Gastroesophageal sphincter (tissue), 4 donors: ENCODE data around the gene ARHGAP8. TPM values are rescaled to one million over a fixed set of nuclear protein-coding genes. Genes with fewer than 3 reads are reported as not detected.

Source experiments
- ATAC-seq: fragments of 150-250 bp; one replicate; pipeline ENCODE4 v1.9.1; 2016; ENCODE audit warnings: mild to moderate bottlenecking, moderate library complexity
- H3K27ac ChIP-seq, 4 donors: fragments of 200-600 bp; sonication (generic) in 3 of 4; 1 replicate in 3 of 4; 2 replicates in 1 of 4; pipeline ENCODE4 v1.5.1; 2016 to 2019
- H3K27me3 ChIP-seq: fragments of 200-600 bp; sonication (generic); one replicate; pipeline ENCODE4 v1.5.1; 2019
- H3K36me3 ChIP-seq, 2 donors: fragments of 200-600 bp; sonication (generic); one replicate each; pipeline ENCODE4 v1.5.1; 2019; ENCODE audit warnings: control low read depth in 1 of 2
- H3K4me1 ChIP-seq, 3 donors: fragments of 200-600 bp; sonication (generic); 1 replicate in 2 of 3; 2 replicates in 1 of 3; pipeline ENCODE4 v1.5.1; 2016 to 2019; ENCODE audit warnings: control low read depth in 2 of 3
- H3K4me3 ChIP-seq, 2 donors: fragments of 200-600 bp; sonication (generic); one replicate each; pipeline ENCODE4 v1.5.1; 2019; ENCODE audit warnings: mild to moderate bottlenecking in 1 of 2, moderate library complexity in 1 of 2
- H3K9me3 ChIP-seq, 3 donors: fragments of 200-600 bp; sonication (generic); one replicate each; pipeline ENCODE4 v1.5.1; 2017 to 2019; ENCODE audit warnings: control low read depth in 2 of 3
- EP300 ChIP-seq: sonication (generic); formaldehyde crosslinking; IDR thresholded peaks from one replicate; pipeline ENCODE4 v1.6.1; 2017; ENCODE audit warnings: antibody characterized with exemption, mild to moderate bottlenecking
- POLR2A ChIP-seq, 2 donors: fragments of 450-650 bp; IDR thresholded peaks; one replicate each; pipeline ENCODE4 v1.6.1; 2017; ENCODE audit warnings: antibody characterized with exemption in 2 of 2, mild to moderate bottlenecking in 2 of 2, moderate library complexity in 1 of 2
- POLR2AphosphoS5 ChIP-seq: sonication (generic); formaldehyde crosslinking; IDR thresholded peaks from one replicate; pipeline ENCODE4 v1.6.1; 2017; ENCODE audit warnings: antibody characterized with exemption
- WGBS, 2 donors: methylation state at CpG; one replicate each; pipeline ENCODE4 v1.1.5; 2018; ENCODE audit warnings: low coverage in 1 of 2; 5-methylcytosine and 5-hydroxymethylcytosine counted together
- total RNA-seq, 4 donors: library from RNA; depleted of rRNA; stranded (reverse); fragments of >200 nt; gene quantifications; one replicate each; pipeline ENCODE4 v1.1.0, GENCODE V29; 2016
- TF ChIP-seq, protein P1 (sequence below), 4 experiments: fragments of 200-600 bp in 2 of 4; fragments of 450-650 bp in 2 of 4; sonication (generic) in 1 of 4; IDR thresholded peaks; one replicate each; pipeline ENCODE4 v1.5.1; 2017 to 2019; ENCODE audit warnings: antibody characterized with exemption in 4 of 4, mild to moderate bottlenecking in 2 of 4, moderate library complexity in 2 of 4

The ARHGAP8 gene
- total RNA-seq, 4 donors from 2014 or later: 0.31 to 1.6 TPM; not detected in 2

DNA sequence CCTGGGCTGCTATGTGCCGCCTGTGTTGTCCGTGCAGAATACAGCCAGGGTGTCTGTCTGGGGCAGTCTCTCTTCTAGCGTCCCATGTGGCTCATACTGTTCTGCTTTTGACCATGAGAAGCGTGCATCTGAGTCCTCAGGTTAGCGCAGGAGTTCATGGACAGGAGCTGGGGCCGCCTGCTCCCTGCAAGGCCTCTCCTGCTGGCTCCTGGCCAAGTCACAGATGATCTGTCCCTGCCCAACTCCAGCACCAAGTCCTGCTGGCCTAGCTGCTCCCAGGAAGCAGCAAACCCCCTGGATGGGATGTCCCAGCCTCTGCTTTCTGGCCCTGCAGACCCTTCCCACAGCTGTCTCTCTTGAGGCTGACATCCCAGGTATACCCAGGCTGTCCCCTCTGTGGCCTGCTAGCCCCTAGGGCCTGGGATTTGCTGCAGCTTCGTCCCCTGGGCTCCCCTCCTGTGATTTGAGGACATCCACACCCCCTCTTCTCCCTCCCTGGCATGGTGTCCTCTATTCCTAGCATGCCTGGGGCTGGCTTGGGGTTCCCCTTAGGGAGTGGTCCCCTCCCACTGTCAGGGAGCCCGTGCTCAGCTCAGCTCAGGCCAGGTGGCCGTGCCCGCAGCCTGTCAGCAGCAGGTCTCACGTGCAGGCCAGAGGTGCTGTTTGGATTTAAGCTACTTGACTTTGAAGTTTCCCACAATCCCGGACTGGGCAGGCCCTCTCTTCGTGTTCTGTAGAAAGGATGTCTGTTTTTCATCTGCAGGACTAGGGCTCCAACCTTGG is 32.6 kb upstream of the ARHGAP8 start:
- no peak for TF ChIP-seq POLR2AphosphoS5
- TF ChIP-seq, protein P1, sequence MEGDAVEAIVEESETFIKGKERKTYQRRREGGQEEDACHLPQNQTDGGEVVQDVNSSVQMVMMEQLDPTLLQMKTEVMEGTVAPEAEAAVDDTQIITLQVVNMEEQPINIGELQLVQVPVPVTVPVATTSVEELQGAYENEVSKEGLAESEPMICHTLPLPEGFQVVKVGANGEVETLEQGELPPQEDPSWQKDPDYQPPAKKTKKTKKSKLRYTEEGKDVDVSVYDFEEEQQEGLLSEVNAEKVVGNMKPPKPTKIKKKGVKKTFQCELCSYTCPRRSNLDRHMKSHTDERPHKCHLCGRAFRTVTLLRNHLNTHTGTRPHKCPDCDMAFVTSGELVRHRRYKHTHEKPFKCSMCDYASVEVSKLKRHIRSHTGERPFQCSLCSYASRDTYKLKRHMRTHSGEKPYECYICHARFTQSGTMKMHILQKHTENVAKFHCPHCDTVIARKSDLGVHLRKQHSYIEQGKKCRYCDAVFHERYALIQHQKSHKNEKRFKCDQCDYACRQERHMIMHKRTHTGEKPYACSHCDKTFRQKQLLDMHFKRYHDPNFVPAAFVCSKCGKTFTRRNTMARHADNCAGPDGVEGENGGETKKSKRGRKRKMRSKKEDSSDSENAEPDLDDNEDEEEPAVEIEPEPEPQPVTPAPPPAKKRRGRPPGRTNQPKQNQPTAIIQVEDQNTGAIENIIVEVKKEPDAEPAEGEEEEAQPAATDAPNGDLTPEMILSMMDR (IDR thresholded peaks at IDR 0.05): no peak
- TF ChIP-seq EP300: no peak
- no peak for ATAC-seq
- Histone ChIP-seq H3K27me3 (no peaks in the 10 kb centered on the region), H3K4me1 (no peaks in the 10 kb centered on the region), H3K27ac (no peak overlapping the region), H3K4me3 (no peak overlapping the region), H3K9me3 (no peaks in the 10 kb centered on the region), H3K36me3 (peaks cover 0 to 2% of the 10 kb centered on the region in 2 donors)
- 20 to 54% methylated on average over 1 to 8 of the region's 13 CpGs for WGBS, 2 donors

DNA sequence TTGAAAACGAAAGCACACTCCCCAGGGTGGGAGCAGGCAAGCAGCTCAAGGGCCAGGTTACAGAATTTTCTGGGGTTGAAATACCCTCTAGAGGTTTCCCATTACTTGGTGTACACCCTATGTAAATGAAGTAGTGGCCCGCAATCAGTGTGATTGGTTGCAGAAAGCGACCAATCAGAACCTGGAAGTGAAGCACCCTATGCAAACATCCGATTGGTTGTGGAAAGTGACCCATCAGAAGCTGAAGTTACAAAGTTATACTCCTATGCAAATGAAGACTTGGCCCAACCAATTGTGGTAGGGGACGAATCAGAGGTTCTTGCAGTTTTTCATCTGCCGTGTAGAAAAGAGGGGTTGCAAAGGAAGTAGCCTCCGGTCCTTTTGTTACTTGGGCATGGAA is 31.2 kb upstream of the ARHGAP8 start:
- no peaks in the 10 kb centered on the region for H3K9me3 ChIP-seq
- H3K27me3 ChIP-seq: no peaks in the 10 kb centered on the region
- no peak overlapping the region for H3K27ac ChIP-seq
- 94% methylated on average over 5 of the region's 7 CpGs; no CpG with 5 or more reads in 1 of the 2 donors for WGBS, 2 donors
- H3K4me1 ChIP-seq: no peaks in the 10 kb centered on the region
- H3K4me3 ChIP-seq: no peak overlapping the region
- H3K36me3 ChIP-seq: peaks cover 0 to 9% of the 10 kb centered on the region in 2 donors
- TF ChIP-seq, protein P1 (IDR thresholded peaks at IDR 0.05): no peak
- TF ChIP-seq POLR2A (IDR thresholded peaks at IDR 0.05): no peak
- ATAC-seq: no peak

DNA sequence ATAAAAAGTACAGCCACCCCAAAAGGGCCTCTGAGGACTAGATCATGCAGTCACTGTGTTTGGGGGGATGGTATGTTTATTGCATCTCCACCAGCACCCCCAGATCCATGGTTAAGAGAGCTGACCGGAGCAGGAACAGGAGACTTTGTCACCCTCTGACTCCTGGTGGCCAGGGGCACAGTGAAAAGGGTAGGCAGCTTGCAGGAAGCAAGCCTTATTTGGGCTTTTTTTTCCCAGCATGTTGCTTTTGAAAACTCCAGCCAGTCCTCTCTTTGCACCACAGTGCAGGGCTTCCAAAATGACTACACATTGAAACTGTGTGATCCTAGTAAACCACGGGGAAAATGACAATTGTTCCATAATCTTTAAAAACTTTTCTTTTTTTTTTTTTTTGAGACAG is 29.8 kb upstream of the ARHGAP8 start:
- no peak for TF ChIP-seq POLR2AphosphoS5
- TF ChIP-seq EP300: no peak
- TF ChIP-seq, protein P1 (IDR thresholded peaks at IDR 0.05): no peak
- no peak for TF ChIP-seq POLR2A (IDR thresholded peaks at IDR 0.05)
- Histone ChIP-seq H3K4me1 (no peaks in the 10 kb centered on the region), H3K27ac (no peak overlapping the region), H3K4me3 (no peak overlapping the region), H3K27me3 (peaks cover 3% of the 10 kb centered on the region), H3K36me3 (peaks cover 0 to 9% of the 10 kb centered on the region in 2 donors), H3K9me3 (no peaks in the 10 kb centered on the region)
- ATAC-seq: no peak
- WGBS, 2 donors: 85 to 100% methylated on average over 1 to 2 of the region's 2 CpGs

DNA sequence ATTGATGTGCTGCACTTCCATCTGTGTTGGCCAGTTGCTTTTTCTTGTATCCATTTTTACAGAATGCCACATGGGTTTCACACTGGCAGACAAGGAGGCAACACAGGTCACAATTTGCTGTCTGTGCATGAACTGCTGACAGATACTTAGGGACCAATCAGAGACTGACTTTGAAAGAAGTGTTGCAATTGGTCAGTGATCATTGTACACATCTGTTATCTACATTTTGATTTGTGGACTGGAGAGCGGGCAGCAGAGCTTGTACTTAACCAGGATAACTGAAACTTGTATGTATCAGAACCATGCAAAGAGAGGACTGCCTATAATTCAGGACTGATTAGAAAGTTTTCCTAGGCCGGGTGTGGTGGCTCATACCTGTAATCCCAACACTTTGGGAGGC is 28.6 kb upstream of the ARHGAP8 start:
- H3K4me3 ChIP-seq: no peak overlapping the region
- no peaks in the 10 kb centered on the region for H3K9me3 ChIP-seq
- TF ChIP-seq EP300: no peak
- TF ChIP-seq POLR2A (IDR thresholded peaks at IDR 0.05): no peak
- no peak for TF ChIP-seq POLR2AphosphoS5
- TF ChIP-seq, protein P1 (IDR thresholded peaks at IDR 0.05): no peak
- peaks cover 0 to 5% (median 0%) of the 10 kb centered on the region in 3 donors for H3K4me1 ChIP-seq
- no peak overlapping the region for H3K27ac ChIP-seq
- no peak for ATAC-seq
- peaks cover 0 to 9% of the 10 kb centered on the region in 2 donors for H3K36me3 ChIP-seq
- H3K27me3 ChIP-seq: peaks cover 3% of the 10 kb centered on the region
- 89 to 93% methylated on average over 2 of the region's 2 CpGs for WGBS, 2 donors

DNA sequence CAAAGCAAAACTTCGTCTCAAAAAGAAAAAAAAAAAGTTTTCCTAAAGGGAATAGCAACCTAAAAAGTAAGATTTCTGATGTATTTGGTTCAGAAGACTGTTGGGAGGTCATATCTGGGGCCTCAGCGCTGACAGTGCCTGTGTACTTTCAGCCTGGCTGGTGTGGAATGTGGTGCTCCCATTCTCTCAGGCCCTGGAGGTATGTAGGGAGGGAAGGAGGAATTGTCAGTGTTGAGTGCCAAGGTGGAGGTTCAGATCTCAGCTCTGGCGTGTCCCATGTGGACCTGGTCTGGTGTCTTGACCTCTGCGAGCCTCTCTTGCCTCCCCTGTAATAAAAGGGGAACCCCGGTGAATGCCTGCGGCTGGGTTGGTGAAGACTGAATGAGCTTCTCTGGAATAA is 28.0 kb upstream of the ARHGAP8 start:
- no peak overlapping the region for H3K27ac ChIP-seq
- no peak for TF ChIP-seq POLR2A (IDR thresholded peaks at IDR 0.05)
- TF ChIP-seq, protein P1 (IDR thresholded peaks at IDR 0.05): no peak
- TF ChIP-seq POLR2AphosphoS5: no peak
- no peak for TF ChIP-seq EP300
- H3K27me3 ChIP-seq: peaks cover 3% of the 10 kb centered on the region
- no peak for ATAC-seq
- H3K9me3 ChIP-seq: no peaks in the 10 kb centered on the region
- H3K36me3 ChIP-seq: peaks cover 0 to 9% of the 10 kb centered on the region in 2 donors
- 88% methylated on average over 2 of the region's 6 CpGs; no CpG with 5 or more reads in 1 of the 2 donors for WGBS, 2 donors
- peaks cover 0 to 11% (median 2%) of the 10 kb centered on the region in 3 donors for H3K4me1 ChIP-seq
- H3K4me3 ChIP-seq: no peak overlapping the region
